Kidney (tissue), 14 donors: Measurements from ENCODE around the gene CD8B2. TPM values are rescaled to one million over a fixed set of nuclear protein-coding genes. Genes with fewer than 3 reads are reported as not detected.

Source experiments
- DNase-seq, 5 donors: peaks; one replicate each; pipeline ENCODE4 v3.0.0-alpha.2; 2013 to 2020
- FAIRE-seq: peaks from 2 replicates; lab custom pipeline; 2012; peaks lifted over from hg19 to GRCh38; lab: Jason Lieb, UNC
- H3K27ac ChIP-seq, 2 donors: one replicate each; pipeline ENCODE4 v1.7.0; 2013; ENCODE audit warnings: low read depth in 2 of 2, low read length in 2 of 2, inconsistent platforms in 1 of 2
- H3K27me3 ChIP-seq: one replicate; pipeline ENCODE4 v1.7.1; 2013; ENCODE audit warnings: low read length, inconsistent platforms; ENCODE audit not compliant: control insufficient read depth, insufficient read depth
- H3K36me3 ChIP-seq, 3 donors: one replicate each; pipeline versions ENCODE4 v1.7.0 to v1.7.1; 2013; ENCODE audit warnings: low read length in 3 of 3, control low read depth in 1 of 3, inconsistent platforms in 1 of 3; ENCODE audit not compliant: insufficient read depth in 3 of 3, control insufficient read depth in 2 of 3
- H3K4me1 ChIP-seq, 3 donors: one replicate each; pipeline versions ENCODE4 v1.7.0 to v1.7.1; 2013; ENCODE audit warnings: low read length in 3 of 3, inconsistent platforms in 1 of 3, low read depth in 1 of 3; ENCODE audit not compliant: control insufficient read depth in 2 of 3, insufficient read depth in 2 of 3
- H3K4me3 ChIP-seq, 3 donors: one replicate each; pipeline versions ENCODE4 v1.7.0 to v1.8.1; 2013; ENCODE audit warnings: low read length in 3 of 3, control low read depth in 1 of 3, inconsistent platforms in 1 of 3
- H3K9ac ChIP-seq, 3 donors: one replicate each; pipeline versions ENCODE4 v1.7.0 to v1.7.1; 2013; ENCODE audit warnings: low read length in 3 of 3, control low read depth in 1 of 3, inconsistent platforms in 1 of 3
- H3K9me3 ChIP-seq, 3 donors: one replicate each; pipeline versions ENCODE4 v1.7.0 to v1.7.1; 2013; ENCODE audit warnings: low read length in 3 of 3, control low read depth in 1 of 3, inconsistent platforms in 1 of 3; ENCODE audit not compliant: control insufficient read depth in 2 of 3, insufficient read depth in 1 of 3
- CTCF ChIP-seq: IDR thresholded peaks from 3 replicates; pipeline ENCODE4 v1.5.1; 2012; ENCODE audit warnings: mild to moderate bottlenecking, moderate library complexity, borderline replicate concordance; ENCODE audit not compliant: insufficient read depth; ENCODE audit errors: extremely low read depth
- intact Hi-C: fragments of 100-400 bp; cut with DNase I; formaldehyde crosslinking; loops from one replicate; pipeline ENCODE4 v1.11.1; 2022
- polyA plus RNA-seq: library from polyadenylated mRNA; stranded (reverse); fragments of 350-450 nt; fragmentation: Illumina TruSeq; extraction: RNeasy Lipid Tissue Mini Kit (QIAGEN cat#74804); gene quantifications from one replicate; pipeline ENCODE4 v1.2.3, GENCODE V29; 2014; ENCODE audit warnings: low read depth, low replicate concordance; ENCODE audit not compliant: insufficient read depth
- total RNA-seq: library from RNA; stranded (reverse); fragmentation: NEBNext Ultra II Directional; extraction: Animal tissue kit (Norgen Biotek cat#: 25700); gene quantifications from one replicate; pipeline ENCODE4 v1.2.1, GENCODE V29; 2021
- donor health status: control.
- donor health status: control.
- donor health status: control.
- donor health status: control.
- donor health status: control.
- donor health status: DM: yes; HTN: yes; CAD: no.
- donor health status: Normal renal cell carcinoma (clear cell type).

The CD8B2 gene
- total and polyA plus RNA-seq, 2 donors from 2014 or later = 0.09 to 0.71 TPM

GRCh38 chr2:106519767-106520166, 32.6 kb downstream of the CD8B2 start:
- no peak overlapping the region for H3K4me3 ChIP-seq
- H3K36me3 ChIP-seq = no peaks in the 10 kb centered on the region
- H3K27ac ChIP-seq = no peak overlapping the region
- H3K9me3 ChIP-seq = no peaks in the 10 kb centered on the region
- DNase-seq (no peak), FAIRE-seq (no peak)
- no peak for TF ChIP-seq CTCF
- H3K27me3 ChIP-seq = no peaks in the 10 kb centered on the region
- intact Hi-C loops = no loop called here
- H3K9ac ChIP-seq = no peak overlapping the region
- no peaks in the 10 kb centered on the region for H3K4me1 ChIP-seq

DNA sequence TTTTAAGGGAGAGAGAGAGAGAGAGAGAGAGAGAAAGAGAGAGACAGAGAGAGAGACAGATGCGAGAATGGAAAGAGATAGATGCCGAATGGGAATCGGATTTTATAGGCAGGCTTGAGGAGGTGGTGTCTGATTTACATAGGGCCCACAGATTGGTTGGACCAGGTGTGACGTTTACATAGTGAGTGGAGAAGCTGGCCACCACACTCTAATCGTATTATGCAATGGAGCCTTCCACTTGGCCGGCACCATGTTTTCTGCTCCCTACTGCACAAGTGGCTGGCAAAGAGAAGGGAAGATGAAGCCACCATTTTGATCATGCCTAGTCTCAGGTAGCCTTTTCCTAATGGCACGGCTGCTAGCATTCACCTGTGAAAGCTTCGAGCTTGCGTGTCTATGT, 33.9 kb downstream of the CD8B2 start:
- Histone ChIP-seq H3K4me1 (no peaks in the 10 kb centered on the region), H3K27ac (no peak overlapping the region), H3K4me3 (no peak overlapping the region), H3K36me3 (no peaks in the 10 kb centered on the region), H3K9me3 (no peaks in the 10 kb centered on the region), H3K9ac (no peak overlapping the region), H3K27me3 (no peaks in the 10 kb centered on the region)
- intact Hi-C loops = no loop called here
- DNase-seq (no peak), FAIRE-seq (no peak)
- no peak for TF ChIP-seq CTCF

DNA sequence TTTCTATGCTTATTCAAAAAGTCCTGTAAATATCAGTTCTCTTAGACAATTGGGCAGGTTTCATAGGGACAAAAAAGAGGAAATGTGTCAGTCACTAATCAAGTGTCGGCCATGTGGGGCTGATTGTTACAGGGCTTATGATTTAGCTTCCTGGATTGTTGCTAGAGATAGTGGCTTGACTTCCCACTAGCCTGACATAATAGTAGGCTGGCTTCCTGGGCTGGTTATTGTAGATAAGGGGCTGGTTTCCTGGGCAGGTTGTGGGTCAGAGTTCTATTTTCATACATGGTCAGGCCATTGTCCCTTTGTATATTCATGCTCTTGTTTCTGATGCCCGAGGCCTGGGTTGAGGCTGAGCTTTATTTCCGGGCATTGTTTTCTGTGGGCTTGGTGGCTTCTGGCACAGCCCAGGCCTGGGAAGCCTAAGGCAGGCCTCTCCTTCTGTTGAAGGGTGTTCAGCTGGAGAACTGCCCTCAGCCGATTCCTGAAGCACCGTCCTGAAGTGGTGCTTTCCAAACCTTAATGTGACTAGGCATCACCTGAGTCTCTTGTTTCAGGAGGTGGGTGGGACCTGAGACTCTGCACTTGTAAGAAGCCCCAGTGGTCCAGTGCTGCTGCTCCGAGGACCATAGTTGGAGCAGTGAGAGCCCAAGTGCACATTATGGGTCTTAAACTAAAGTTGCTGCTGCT, 37.0 kb downstream of the CD8B2 start:
- Histone ChIP-seq H3K27ac (no peak overlapping the region), H3K9ac (no peak overlapping the region), H3K9me3 (no peaks in the 10 kb centered on the region), H3K4me3 (no peak overlapping the region), H3K36me3 (no peaks in the 10 kb centered on the region), H3K4me1 (no peaks in the 10 kb centered on the region), H3K27me3 (no peaks in the 10 kb centered on the region)
- no peak for DNase-seq
- no peak for FAIRE-seq
- intact Hi-C loops = no loop called here
- no peak for TF ChIP-seq CTCF

GRCh38 chr2:106530866-106531265, 43.7 kb downstream of the CD8B2 start:
- no peaks in the 10 kb centered on the region for H3K36me3 ChIP-seq
- H3K9me3 ChIP-seq = no peaks in the 10 kb centered on the region
- H3K4me1 ChIP-seq = peaks cover 0 to 3% (median 3%) of the 10 kb centered on the region in 3 donors
- DNase-seq (no peak), FAIRE-seq (no peak)
- no peak overlapping the region for H3K9ac ChIP-seq
- TF ChIP-seq CTCF = no peak
- H3K27me3 ChIP-seq = no peaks in the 10 kb centered on the region
- H3K4me3 ChIP-seq = no peak overlapping the region
- H3K27ac ChIP-seq = no peak overlapping the region
- intact Hi-C loops = no loop called here
